ENCODE results near the gene RNASE11.
"Not testable (repeated sequence)": the region's sequence is repeated elsewhere in the genome, so short reads cannot be mapped to it uniquely, and the experiment has no call there.

Gene RNASE11

DNA sequence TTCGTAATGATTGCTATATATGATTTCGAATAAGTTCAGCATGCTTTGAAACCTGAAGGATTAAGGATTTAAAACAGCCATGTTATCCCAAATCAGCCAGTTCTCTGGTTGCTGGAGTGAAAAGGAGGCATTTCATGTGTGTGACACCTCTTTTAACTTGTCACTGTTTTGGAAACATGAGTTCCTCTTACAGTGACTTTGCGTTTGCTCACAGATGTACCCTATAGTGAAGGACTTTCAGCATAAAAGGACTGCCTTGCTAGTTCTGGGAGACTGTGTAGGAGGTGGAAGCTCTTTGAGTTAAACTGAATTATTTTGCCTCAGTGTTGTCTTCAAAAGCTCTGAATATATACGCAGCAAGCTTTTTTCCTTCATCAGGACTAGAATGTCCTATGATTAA lies 7.6 kb downstream of the RNASE11 start:
- no peak for DNase-seq (ENCODE audit: low read depth in 2 of 2)

DNA sequence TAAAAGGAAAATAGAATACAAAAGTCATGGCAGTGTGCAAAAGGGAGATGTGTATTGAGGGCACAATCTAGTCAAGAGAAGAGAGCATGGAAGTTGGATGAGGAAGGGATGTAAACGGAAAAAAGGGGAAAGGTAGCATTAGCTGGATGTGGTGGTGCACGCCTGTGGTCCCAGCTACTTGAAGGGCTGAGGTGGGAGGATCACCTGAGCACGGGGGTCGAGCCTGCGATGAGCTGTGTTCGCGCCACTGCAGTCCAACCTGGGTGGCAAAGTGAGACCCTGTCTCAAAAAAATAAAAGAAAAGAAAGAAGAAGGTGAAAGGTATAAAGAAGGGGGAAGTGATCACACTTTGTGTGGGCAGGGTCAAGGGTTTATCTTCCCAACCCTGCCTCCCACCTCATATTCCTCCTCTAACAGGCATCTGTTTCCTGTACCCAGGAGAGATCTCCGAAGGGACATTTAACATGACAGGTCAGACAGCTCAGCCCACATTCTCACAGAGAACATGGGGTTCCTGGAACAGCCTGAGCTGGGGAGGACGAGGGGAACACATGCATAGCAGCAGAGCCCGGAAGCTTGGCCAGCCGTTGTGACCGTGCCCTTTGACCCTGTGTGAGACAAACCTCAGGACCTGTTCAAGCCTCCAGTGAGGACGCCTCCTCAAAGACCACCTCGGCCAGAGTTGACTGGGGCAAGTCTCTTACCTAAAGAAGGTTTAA lies 8.9 kb downstream of the RNASE11 start:
- DNase-seq (ENCODE audit: low read depth in 2 of 2), result no peak

DNA sequence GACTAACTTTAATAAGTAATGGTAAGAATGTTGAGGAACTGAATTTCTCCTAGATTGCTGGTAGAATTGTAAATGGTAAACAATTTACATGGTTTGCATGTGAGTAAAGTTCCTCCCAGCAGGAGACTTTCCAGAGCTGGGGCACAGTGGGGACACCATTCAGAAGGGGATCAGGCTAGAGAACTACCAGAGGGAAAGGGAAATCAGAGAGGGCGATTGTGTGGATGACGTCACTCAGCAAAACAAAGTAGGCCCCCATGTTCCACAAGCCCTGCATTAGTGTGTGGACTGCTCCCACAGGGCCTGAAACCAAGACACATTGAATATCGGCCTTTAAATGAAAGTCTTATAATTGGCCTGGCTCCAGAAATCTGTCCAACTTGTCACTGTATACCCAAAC lies 9.5 kb downstream of the RNASE11 start:
- DNase-seq (ENCODE audit: low read depth in 2 of 2), result no peak

DNA sequence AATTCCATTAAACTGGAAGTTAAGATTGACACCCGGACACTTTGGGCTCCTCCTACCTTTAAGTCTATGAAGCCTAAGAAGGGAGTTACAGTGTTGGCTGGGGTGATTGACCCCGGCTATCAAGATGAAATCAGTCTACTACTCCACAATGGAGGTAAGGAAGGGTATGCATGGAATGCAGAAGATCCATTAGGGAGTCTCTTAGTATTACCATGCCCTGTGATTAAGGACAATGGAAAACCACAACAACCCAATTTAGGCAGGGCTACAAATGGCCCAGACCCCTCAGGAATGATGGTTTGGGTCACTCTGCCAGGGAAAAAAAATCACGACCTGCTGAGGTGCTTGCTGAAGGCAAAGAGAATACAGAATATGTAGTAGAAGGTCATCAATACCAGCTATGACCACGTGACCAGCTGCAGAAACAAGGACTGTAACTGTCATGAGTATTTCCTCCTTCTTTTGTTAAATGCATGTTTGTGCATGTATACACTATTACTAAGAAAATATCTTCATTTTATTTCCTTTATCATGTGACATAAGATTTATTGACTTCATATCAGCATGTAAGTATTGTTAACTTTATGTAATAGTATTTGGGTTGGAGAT lies 15.3 kb downstream of the RNASE11 start:
- not testable (repeated sequence) for DNase-seq (ENCODE audit: low read depth in 2 of 2)

DNA sequence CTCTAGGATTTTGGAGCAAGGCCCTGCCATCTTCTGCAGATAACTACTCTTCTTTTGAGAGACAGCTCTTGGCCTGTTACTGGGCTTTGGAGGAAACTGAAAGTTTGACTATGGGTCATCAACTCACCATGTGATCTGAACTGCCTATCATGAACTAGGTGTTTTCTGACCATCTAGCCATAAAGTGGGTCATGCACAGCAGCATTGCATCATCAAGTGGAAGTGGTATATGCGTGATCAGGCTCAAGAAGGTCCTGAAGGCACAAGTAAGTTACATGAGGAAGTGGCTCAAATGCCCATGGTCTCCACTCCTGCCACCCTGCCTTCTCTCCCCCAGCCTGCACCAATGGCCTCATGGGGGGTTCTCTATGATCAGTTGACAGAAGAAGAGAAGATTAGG lies 17.1 kb downstream of the RNASE11 start:
- not testable (repeated sequence) for DNase-seq (ENCODE audit: low read depth in 2 of 2)

DNA sequence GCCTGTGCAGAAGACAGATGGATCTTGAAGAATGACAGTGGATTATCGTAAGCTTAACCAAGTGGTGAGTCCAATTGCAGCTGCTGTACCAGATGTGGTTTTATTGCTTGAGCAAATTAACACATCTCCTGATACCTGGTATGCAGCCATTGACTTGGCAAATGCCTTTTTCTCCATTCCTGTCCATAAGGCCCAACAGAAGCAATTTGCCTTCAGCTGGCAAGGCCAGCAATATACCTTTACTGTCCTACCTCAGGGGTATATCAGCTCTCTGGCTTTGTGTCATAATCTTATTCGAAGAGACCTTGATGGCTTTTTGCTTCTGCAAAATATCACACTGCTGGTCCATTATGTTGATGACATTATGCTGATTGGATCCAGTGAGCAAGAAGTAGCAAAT lies 17.9 kb downstream of the RNASE11 start:
- not testable (repeated sequence) for DNase-seq (ENCODE audit: low read depth in 2 of 2)

DNA sequence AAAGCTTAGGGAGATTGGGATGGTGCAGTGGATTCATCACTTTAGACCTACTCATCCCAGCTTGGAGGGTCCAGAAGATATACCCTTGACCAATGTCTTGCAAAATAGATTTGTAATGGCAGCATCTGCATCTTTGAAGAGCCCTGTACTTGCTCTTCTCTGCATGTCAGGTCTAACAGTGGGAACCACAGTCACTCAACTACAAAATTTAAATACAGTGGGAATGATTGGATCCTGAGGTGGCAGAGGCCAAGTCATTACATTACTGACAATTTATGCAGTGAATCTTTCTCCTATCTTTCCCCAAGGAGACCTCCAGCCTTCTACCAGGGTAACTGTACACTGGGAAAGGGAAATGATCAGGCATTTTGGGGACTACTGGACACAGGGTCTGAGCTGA lies 18.7 kb downstream of the RNASE11 start:
- no peak for DNase-seq (ENCODE audit: low read depth in 2 of 2)

DNA sequence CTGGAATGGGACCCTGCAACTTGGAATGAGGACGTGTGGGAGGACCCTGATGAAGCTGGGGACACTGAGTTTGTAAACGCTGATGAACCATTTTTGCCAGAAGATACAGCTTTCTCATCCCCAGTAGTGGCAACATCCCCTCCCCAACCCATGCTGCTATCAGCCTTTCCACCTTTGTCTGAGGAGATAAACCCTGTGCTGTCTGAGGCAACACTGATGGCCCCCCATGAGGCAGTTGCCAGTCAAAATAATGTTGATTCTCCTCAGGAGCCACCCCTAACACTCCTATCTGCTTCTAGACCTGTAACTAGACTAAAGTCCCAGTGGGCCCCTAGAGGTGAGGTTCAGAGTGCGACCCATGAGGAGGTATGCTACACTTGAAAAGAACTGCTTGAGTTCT lies 19.4 kb downstream of the RNASE11 start:
- DNase-seq (ENCODE audit: low read depth in 2 of 2), result no peak

DNA sequence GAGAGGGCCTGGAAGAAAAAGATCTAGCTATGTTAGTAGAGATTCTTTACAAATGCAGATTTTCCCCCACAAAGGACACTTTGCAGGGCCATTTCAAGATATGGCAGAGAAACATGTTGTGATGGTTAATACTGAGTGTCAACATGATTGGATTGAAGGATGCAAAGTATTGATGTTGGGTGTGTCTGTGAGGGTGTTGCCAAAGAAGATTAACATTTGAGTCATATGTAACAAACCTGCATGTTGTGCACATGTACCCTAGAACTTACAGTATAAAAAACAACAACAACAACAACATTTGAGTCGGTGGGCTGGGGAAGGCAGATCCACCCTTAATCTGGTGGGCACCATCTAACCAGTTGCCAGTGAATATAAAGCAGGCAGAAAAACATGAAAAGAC lies 20.6 kb downstream of the RNASE11 start:
- DNase-seq (ENCODE audit: low read depth in 2 of 2), result not testable (repeated sequence)

DNA sequence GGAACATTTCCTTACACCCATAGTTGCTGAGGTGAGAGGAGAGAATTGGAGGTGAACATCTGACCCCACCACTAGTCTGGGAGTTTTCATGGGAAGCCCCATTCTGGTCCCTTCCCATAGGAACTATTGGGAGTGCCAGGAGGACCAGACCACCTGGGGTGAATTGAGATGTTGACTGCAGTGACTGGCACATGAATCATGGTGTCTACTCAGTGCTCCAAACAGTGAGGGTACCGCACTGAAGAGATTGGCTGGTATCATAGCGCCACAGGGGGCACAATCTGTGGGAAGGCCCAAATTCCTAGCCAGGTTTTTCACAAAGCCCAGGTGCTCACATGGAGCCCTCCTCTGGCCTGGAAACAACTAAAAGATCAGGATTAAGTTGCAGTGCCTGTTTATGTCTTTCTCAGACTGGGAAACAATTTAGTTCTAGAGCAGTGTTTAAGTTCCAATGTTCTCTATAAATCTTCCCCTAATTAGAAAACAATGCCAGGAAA lies 23.3 kb downstream of the RNASE11 start:
- DNase-seq (ENCODE audit: low read depth in 2 of 2), result no peak

DNA sequence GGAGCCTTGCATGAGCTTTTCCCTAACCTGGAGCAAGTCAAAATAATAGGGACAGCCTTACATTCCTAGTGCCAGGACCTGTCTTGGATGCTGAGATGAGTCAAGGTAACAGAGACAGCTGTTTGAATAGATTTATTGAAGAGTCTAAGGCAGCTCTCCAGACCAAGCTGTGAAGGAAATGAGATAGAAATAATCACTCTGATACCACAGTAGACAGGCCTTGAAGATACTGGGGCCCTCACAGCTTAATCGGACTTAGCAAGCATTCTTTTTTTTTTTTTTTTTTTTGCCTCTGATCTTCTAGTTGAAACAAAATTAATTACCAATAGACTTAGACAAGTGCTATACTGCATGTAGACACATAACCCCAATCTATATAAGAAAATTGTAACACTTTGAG lies 23.8 kb downstream of the RNASE11 start:
- no peak for DNase-seq (ENCODE audit: low read depth in 2 of 2)

DNA sequence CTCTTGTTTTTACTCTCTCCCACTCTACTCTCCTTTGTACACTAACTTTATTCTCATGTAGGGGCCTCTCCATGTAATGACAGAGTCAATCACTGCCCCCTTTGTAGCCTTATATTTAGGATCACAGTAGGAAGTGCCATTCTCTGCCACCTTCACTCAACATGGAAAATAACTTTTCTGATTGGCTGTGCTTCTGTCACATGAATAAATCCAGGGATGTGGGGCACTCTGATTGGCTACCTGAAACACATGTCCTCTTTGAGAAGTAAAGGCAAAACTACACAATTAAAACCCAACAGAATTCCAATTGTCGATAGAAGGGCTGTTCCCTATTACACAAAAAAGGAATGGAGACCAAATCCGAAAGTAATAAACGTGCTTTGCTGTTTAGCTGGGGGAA lies 26.8 kb downstream of the RNASE11 start, which contains the start of gene RNASE9:
TSS of gene RNASE9 (minus strand) at position 87 of the 400 bp plus-strand sequence.
- DNase-seq (ENCODE audit: low read depth in 2 of 2), result no peak

DNA sequence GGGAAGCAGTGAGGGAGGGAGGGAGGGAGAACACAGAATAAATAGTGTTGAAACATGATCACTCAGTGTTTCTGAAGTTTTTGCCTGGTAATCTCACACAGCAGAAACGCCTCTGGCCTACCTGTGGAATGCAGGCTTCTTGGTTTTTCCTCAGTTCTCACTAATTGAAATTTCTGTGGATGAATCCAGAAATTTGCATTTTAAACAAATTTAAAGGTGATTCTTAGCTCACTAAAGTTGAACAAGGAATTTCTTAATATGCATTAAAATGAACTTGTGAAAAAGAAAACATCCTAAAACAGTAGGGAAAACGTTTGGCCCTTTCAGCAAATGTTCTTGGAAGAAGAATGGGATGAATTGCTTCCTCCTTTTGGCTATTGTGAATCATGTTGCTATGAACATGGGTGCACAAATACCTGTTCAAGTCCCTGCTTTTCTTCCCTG lies 28.3 kb downstream of the RNASE11 start:
- DNase-seq (ENCODE audit: low read depth in 2 of 2), result no peak

DNA sequence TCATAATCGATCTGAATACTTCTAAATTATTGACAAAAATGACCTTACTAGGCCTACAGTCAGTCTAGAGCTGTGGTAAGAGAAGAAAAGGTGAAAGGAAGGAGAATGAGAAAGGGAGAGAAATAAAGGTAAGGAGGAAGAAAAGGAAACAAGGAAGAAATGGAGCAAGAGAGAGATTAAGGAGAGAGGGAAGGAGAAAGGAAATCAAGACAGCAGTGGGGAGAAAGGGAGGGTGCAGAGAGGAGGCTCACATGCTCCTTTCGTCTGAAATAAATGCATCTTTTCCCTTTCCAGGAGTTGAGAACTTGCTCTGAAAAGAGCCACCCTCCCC lies 30.6 kb downstream of the RNASE11 start:
- no peak for DNase-seq (ENCODE audit: low read depth in 2 of 2)

DNA sequence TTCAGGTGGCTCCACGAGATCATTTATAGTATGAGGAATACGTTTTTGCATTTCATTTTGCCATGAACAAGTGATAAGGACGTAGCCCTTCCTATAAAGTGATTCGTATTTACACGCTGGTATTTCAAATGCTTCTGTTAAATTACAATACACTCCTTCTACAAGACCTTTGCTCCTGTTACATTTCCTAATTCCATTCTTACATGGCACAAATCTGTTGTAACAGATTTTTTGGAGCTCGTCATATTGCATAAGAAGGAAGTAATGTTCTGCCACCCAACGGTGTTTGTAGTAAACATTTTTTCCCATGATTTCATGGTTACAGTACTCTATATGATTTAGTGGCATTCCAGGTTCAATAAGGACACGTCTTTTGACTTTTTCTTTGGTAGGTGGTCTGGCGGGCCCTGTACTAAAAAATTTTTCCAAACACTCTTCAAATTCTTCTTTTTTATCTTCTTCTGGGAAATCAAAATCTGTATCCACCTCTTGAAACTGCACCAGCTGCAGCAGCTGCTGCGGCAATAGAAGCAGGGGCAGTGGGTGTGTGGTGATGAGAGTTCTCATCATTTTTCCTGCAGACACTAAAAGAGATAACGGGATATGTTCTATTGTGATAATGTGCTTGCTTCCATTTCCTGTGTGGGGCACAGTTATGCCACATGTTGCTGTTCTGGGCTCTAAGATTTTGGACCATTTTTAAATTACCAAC lies 31.1 kb downstream of the RNASE11 start:
- no peak for DNase-seq (ENCODE audit: low read depth in 2 of 2)

DNA sequence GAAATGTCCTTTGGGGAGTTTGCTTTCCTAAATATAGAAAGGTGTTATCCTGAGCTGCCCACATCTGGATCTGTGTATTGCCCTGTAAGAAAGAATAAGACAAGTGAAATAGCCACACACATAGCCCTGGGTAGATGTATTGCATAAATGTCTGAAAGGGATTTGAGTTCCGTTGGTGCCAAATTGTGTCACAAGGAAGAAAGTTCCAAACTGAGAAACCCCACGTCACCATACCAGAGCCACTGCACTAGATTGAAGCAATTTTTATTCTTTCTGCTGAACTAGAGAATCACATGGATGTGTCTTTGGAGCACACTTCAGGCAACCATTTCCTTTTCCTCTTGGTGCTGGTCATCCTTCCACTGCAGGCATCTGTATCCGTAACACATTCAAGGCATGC lies 32.0 kb downstream of the RNASE11 start:
- DNase-seq (ENCODE audit: low read depth in 2 of 2), result no peak

DNA sequence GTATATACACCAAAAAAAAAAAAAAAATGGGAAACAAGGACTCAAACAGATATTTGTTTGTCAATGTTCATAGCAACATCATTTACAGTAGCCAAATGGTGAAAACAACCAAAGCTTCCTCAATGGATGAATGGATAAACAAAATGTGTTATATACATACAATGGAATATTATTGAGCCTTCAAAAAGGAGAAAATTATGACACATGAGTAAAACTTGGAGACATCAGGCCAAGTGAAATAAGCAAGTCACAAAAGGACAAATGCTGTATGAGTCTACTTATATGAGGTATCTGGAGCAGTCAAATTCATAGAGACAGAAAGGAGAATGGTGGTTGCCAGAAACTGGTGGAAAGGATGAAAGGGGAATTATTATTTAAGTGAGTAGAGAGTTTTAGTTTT lies 34.8 kb downstream of the RNASE11 start:
- DNase-seq (ENCODE audit: low read depth in 2 of 2), result no peak

DNA sequence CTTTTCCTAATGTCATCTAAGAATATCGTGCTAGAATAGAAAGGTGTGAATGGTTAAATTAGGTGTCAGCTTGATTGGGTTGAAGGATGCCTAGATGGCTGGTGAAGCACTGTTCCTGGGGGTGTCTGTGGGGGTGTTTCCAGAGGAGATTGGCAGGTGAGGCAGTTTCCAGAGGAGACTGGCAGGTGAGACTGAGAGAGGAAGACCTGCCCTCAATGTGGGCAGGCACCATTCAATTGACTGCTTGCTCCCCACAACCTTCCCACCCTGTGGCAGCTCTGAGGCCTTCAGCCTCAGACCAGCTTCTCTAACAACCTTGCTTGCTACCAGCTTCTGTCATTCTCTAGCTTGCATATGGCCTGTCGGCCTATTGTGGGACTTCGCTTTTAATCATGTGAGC lies 36.2 kb downstream of the RNASE11 start:
- DNase-seq (ENCODE audit: low read depth in 2 of 2), result no peak

DNA sequence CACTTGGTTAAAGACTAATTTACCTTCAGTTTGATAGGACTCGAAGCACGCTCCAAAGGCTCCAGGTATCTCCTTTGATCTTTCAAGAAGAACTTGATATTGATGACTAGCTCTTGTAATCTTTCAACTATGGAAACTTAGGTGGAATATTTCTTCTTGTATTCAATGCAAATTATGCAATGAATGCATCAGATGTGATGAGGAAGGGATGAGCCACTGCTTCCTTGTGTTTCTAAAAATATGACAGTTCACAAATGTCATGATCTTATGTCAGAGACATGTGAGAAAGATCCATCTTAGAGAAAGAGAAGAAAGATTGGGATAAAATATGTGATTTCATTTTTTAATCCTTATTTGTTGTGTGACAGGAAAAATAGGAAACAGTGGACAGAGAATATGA lies 36.9 kb downstream of the RNASE11 start:
- DNase-seq (ENCODE audit: low read depth in 2 of 2), result no peak

DNA sequence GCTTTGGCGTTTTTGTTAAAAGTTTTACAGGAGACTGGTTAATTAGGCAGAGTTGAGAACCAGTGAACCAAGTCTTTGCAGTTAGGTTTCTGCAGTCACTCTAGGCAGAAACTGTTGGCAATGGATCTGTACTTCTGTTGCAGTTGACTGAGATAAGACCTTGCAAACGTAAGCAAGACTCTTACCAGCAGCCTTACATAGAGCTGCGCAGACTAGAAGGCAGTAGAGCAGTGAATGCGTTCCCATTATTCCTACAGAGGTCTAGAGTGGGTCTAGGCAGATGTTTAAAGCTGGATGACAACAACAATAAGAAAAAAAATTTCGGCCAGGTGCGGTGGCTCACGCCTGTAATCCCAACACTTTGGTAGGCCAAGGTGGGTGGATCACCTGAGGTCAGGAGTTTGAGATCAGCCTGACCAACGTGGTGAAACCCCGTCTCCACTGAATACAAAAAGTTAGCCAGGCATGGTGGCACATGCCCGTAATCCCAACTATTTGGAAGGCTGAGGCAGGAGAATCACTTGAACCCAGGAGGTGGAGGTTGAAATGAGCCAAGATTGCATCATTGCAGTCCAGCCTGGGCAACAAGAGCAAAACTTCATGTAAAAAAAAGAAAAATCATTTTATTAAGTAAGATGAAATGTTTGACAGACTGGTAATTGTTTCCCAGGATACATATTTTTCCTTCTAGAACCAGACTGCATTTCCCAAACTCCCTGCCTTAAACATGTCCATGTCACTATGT lies 39.2 kb downstream of the RNASE11 start:
- no peak for DNase-seq (ENCODE audit: low read depth in 2 of 2)

DNA sequence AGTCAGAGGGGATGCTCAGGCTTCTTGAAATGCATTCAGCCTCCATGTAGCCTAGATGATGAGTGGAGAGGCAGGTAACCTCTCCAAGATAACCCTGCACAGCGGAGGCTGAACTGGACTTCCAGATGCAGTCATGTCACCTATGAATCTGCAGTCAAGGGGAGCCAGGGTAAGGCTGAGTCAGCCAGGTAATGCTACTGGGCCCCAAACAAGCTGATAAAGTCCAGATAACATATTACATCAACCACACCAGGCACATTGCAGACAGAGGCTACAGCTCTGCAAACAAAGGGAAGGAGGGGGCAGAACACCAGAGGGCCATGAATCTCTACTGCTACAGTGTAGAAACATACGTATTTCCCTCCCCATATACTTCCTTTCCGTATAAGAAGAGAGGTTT lies 40.9 kb downstream of the RNASE11 start:
- DNase-seq (ENCODE audit: low read depth in 2 of 2), result no peak

DNA sequence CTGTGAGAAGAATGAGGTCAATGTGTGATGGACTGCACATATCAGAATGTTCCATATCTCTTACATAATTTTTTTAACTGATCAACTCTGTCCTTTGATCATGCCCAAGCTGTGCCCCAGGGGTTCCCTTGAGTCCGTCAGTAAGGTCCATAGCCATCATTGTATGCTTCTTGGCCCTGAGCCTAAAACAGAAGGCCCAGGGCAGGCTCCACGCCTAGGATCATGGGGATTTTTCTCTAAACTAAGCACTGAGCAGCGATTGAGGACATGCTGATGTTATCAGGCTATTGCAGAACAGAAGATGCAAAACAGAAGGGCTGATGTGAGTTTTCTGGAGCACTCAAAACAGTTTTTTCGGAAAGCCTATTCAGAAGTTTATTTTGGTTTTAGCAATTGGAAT lies 47.9 kb downstream of the RNASE11 start:
- DNase-seq (ENCODE audit: low read depth in 2 of 2), result no peak

Measured in stimulated activated CD4-positive, alpha-beta T cell treated with anti-CD3 and anti-CD28 coated beads, Interleukin-15, amount 100 ng/mL, for 48 hours (primary cell).